DMS79 treated with DMSO at 0.1 percent for 48 hours (cell line): ENCODE measurements around the gene FCHSD1.
"Not testable (repeated sequence)": the region's sequence is repeated elsewhere in the genome, so short reads cannot be mapped to it uniquely, and the experiment has no call there.

Source experiments
- DNase-seq: peaks from one replicate; lab custom pipeline; 2025; lab: John Stamatoyannopoulos, UW

Gene FCHSD1

GRCh38 chr5:141615991-141616720 is 35.1 kb downstream of the FCHSD1 start:
- no peak for DNase-seq

GRCh38 chr5:141613344-141613743 is 37.9 kb downstream of the FCHSD1 start:
- no peak for DNase-seq

GRCh38 chr5:141611289-141611688 is 39.9 kb downstream of the FCHSD1 start:
- no peak for DNase-seq

GRCh38 chr5:141609921-141610320 is 41.3 kb downstream of the FCHSD1 start:
- DNase-seq: not testable (repeated sequence)

- DNase-seq: no peak
Measured at GRCh38 chr5:141609044-141609443, 42.2 kb downstream of the FCHSD1 start.

GRCh38 chr5:141608557-141608956 is 42.7 kb downstream of the FCHSD1 start:
- DNase-seq: no peak

- no peak for DNase-seq
Measured at GRCh38 chr5:141608046-141608445, 43.2 kb downstream of the FCHSD1 start.

GRCh38 chr5:141605523-141606277 is 45.5 kb downstream of the FCHSD1 start:
- no peak for DNase-seq

GRCh38 chr5:141603923-141604717 is 47.1 kb downstream of the FCHSD1 start:
- DNase-seq: no peak

GRCh38 chr5:141602606-141603005 is 48.6 kb downstream of the FCHSD1 start:
- no peak for DNase-seq

- DNase-seq: no peak
Measured at GRCh38 chr5:141598391-141599345, 52.5 kb downstream of the FCHSD1 start.

GRCh38 chr5:141597814-141598213 is 53.4 kb downstream of the FCHSD1 start:
- DNase-seq: no peak

GRCh38 chr5:141597394-141597793 is 53.8 kb downstream of the FCHSD1 start:
- DNase-seq: no peak

GRCh38 chr5:141596867-141597266 is 54.4 kb downstream of the FCHSD1 start:
- DNase-seq: no peak

GRCh38 chr5:141590127-141590526 is 61.1 kb downstream of the FCHSD1 start:
- no peak for DNase-seq
